GM21423 (cell line): ENCODE data around the gene KRT16.
"Not testable (repeated sequence)": the region's sequence is repeated elsewhere in the genome, so short reads cannot be mapped to it uniquely, and the experiment has no call there.

Experiments used
- ATAC-seq: cut with Tn5 transposase; IDR thresholded peaks from one replicate; pipeline ENCODE4 v1.9.1; 2021; ENCODE audit warnings: mild to moderate bottlenecking, moderate library complexity; ENCODE audit not compliant: unreplicated experiment

Gene KRT16

DNA sequence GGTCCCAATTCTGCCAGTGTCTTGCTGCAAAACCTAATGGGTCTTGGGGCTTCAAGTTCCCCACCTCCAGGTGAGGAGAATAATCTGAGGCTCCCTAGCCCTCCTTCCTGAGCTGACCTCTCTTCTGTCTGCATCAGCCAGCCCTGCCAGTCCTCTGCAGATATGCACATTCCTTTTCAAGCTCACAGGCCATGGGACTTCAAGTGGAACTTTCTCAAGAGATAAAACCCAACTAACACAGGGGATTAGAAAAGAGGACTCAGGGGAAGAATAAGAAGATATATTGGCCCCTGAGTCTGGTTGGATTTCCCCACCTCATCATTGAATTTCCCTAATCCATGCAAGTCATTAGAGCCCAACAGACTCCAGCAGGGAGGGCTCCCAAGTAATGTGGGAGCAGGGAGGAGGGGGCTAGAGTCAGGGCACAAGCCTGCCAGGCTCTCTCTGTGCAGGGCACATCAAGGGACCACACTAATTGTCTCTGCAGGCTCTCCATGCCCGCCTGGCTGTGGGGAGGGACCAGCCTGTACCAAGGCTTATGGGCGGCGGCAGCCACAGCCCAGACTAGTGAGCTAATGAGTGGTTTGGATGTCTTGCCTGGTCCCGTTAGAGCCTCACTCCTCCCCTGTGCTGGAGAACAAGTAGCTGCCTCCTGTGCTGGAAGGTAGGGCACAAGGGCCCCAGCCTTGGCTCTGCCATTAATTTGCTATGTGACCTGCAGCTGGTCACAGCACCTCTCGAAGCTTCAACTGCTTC, 27.1 kb downstream of the KRT16 start:
- ATAC-seq = no peak

DNA sequence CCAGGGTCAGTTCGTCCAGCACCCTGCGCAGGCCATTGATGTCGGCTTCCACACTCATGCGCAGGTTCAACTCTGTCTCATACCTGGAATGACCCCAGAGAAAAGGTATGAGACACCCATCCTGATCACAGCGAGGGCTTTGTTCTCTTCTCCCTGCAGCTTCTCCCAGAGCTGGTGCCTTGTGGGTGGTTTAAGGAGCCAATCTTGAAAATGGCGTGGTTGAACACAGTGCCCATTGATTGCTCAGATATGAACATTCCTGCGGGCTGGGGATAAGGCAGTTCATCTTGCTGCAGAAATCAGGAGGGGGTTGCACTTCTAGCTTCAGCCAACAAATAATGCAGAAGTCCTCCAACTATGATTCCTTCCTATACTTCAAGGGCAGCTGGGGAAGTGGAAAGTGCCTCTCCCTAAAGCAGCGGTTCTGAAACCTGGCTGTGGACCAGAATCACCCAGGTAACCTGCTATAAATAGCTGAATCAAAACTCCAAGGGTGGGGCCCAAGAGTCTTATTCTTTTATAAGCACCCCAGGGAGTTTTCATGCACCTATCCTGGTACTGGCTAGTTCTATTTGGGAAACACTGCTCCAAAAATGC, 28.1 kb downstream of the KRT16 start:
- not testable (repeated sequence) for ATAC-seq

DNA sequence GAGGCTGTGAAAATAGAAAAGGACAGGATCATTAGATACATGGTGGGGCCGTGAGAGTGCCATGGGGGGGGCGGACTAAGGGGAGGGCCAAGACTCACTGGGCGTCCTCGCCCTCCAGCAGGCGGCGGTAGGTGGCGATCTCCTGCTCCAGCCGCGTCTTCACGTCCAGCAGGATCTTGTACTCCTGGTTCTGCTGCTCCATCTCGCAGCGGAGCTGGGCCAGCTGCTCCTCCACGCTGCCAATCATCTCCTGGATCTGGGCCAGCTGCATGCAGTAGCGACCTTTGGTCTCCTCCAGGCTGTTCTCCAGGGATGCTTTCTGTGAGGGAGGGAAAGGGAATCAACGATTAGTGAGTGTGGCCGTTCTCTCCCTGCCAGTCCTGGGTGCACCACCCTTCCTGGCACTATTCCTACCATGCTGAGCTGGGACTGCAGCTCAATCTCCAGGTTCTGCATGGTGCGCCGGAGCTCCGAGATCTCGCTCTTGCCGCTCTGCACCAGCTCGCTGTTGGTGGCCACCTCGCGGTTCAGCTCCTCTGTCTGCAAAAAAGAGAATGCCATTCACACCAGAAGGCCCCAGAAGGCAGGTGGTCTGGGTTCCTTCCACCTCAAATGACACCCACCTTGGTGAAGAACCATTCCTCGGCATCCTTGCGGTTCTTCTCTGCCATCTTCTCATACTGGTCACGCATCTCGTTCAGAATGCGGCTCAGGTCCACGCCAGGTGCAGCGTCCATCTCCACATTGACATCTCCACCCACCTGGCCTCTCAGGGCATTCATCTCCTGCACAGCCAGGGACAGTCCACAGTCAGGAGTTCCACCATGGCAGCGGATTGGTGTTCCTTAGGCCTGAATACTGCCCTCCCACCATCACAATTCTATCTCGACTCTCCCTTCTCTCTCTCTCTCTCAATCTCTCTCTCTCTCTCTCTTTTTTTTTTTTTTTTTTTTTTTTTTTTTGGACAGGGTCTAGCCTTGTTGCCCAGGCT, 29.1 kb downstream of the KRT16 start:
- ATAC-seq = no peak

DNA sequence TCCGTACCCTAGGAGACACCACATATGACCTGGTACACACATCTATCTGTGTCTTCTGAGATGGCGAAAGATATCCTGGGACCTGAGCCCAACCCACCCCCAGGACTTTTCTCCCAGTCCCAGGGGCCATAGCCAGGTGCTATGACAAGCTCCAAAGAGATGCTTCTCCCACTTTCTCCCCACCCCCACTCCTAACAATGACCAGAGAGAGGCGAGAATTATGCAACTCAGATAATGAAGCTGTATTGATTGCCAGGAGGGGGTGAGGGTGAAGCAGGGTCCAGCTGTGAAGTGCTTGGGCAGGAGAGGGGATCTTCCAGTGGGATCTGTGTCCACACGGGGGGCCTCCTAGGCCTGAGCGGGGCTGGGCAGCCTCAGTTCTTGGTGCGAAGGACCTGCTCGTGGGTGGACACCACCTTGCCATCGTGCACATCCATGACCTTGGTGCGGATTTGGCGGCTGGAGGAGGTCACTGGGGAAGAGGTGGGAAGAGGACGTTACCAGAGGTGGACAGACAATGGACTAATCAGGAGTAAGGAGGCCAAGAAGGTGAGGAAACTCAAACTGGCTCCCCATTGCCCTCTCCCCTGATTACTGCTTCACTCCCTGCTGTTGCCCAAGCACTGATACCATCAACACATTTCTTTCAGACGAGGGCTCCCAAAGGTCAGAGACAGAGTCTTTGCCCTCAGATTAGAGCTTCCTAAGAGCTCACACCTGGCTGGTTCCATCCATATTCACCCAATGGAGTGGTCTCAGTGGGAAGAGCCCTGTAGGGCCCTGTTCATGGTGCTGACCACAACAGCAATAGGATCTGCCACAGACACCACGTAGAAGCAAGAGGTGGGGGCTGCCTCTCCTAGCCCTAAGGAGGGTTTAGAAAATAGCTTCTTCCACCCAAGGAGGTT, 30.3 kb downstream of the KRT16 start:
- ATAC-seq = not testable (repeated sequence)

DNA sequence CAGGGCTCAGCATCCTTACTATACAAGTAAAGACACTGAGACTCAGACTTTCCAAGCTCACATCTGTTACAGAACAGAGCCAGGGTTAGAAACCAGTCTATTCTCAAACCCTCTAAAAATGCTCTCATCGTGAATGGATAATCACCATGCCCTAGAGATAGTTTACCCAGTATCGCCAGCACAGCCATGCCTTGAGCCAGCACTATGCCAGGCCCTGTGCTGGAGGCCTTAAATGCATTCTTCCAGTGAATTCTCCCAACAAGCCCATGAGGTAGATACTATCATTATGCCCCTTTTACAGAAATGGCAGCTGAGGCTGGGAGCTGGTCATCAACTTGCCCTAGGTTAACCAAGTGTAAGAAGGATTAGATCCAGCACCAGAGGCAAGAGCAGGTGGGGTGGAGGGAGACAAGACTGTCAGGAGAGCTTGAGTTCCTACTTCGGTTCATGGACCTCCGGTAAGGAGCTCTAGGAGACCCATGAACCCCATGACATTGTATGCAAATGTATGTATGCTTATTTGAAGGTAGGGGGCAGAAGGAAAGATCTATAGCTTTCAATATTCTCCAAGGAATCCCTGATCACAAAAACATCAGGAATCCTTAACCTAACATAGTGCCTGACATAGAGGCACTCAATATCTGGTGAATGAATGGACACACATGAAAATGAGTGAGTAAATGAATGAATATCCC, 31.1 kb downstream of the KRT16 start:
- no peak for ATAC-seq

DNA sequence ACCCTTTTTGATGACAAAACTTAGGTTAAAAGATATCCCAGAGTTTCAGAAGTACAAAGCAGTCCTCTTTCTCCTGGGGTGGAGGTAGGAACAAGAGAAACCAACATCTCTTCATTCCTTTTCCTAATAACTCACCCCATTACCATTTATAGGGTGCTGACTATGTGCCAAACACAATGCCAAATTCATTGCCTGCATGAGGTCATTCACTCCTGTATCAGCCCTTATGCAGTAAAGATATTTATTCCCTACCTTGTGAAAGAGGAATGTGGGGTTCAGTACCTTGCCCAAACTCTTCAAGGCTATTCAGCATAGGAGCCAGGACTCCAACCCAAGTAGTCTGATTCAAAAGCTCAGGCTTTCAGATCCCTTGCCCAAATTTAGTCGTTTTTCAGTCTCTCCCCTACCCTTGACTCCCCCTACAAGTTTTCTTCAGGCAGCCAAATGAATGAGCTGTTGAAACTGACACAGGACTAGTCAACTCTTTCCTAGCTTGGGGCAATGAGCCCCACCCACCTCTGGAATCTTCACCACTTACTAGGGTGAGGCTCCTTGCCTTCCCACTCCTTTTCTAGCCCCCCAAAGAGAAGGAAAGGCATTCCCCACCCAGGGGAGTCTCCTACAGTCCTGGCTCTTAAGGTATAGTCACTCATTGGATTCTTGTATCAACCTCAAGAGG, 31.7 kb downstream of the KRT16 start:
- no peak for ATAC-seq

DNA sequence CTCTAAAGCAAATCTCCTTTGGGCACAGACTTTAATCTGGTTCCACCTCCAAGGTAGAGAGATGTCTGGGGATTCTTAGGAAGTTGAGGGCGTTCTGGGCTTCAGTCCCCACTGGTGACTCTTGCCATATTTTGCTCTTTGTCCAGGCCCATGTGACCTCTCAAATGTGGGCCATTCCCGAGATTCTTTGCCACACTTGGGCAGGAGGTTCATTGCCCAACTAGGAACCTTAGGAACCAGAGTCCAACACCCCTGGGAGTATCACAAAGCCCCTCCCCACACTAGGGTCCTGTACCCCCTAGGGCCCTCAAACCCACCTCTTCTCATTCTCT, 32.4 kb downstream of the KRT16 start:
- no peak for ATAC-seq

DNA sequence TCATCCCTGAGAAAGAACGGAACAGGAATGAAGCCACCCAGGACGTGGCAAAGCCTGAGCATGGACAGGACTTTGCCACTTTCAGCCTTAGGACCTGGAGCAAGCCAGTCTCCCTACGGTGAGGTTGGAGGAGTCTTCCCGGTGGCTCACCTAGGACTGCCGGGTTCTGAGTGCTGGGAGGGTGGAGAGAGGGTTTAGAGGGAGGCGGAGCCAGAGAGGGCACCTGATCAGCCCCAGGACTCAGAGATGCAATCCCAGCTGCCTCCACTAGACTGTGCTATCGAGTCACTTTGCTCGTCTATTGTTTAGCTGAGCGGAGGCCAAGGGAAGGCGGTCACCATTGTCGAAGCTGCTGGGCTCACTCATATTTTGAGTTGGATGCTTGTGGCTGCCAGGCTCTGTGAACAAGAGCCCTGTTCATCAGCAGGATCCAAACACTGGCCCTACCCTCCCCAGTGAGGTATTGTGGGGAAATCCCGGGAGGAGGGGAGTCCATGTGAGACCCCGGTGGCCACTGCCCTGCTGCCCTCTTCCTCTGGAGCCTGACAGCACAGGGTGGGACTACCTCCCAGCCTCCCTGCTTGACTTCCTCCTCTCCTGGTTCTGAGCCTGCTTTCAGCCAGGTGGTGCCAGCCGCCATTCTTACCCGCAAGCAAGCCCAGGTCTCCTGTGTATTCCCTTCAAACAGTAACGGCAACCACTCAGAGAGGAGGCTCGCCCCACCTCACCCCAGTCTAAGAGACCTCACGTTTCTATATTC, 32.9 kb downstream of the KRT16 start:
- ATAC-seq = no peak

DNA sequence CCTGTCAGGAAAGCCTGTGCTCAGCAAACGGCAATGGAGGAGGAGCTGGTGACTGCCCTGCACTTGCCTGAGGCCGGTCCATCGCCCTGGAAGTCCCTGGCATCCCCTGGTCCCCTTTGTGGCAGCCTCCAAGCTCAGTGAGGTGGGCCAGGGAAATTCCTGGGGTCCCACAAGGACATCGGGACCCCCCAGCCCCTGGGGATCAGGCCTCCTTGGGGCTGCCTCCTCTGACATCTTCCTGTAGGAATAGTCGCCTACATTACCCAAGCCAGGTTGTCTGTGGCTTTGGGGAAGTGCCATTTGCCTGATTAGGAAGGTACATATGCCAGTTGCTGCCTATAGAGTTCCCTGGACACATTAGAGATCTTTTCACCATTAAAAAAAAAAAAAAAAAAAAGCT, 33.6 kb downstream of the KRT16 start:
- ATAC-seq = no peak

DNA sequence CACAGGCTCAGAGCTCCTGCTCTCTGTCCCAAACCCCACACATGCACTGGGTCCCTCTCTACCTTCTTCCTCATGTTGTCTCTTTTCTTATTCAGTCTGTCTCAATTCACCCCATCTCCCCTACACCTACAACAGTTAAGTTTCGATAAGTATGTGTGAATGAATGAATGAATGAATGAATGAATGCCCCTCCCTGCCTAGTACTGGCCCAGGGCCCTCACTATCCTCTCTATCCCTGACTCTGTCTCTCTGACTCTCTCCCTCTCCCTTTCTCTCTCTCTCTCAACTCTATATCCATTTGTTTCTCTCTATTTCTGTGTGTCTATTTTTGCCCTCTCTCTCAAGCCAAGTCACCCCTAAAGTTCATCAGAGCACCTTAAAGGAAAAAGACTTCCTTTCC, 34.0 kb downstream of the KRT16 start:
- no peak for ATAC-seq

DNA sequence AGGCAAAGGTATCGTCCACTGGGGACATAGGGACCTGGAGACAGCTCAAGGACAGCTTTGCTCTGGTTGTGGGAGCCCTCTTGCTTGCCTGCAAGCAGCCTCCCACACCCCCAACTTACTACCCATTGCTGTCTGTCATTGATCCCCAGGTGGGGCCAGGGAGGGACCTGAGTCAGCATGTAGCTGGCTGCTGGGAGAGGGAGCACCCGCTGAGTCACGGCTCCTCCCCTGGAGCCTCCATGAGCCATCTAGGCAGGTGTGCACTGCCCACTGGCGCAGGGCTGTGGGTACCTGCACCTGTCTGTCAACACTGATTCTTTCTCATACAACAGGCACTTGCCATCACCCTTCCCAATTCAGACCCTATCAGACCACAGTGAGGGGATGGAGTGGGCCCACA, 35.8 kb downstream of the KRT16 start:
- ATAC-seq = not testable (repeated sequence)

DNA sequence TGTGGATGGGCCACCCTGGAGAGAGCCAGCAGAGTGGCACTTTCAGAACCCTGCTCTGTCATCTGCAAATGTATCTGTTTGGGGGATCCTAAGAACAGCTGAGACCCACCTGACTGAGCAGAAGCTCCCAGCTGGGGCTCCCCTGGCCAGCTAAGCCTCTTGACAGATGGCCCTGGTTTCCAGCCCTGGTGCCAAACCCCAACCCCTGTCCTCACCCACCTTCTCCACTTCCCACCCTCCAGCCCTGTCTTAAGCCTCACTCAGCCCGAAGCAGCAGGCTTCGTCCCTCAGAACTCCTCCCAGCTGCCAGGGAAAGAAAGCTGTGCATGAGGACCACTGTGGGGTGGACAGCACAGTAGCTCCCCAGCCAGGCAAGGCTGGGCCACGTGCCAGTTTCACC, 37.2 kb downstream of the KRT16 start:
- ATAC-seq = no peak

DNA sequence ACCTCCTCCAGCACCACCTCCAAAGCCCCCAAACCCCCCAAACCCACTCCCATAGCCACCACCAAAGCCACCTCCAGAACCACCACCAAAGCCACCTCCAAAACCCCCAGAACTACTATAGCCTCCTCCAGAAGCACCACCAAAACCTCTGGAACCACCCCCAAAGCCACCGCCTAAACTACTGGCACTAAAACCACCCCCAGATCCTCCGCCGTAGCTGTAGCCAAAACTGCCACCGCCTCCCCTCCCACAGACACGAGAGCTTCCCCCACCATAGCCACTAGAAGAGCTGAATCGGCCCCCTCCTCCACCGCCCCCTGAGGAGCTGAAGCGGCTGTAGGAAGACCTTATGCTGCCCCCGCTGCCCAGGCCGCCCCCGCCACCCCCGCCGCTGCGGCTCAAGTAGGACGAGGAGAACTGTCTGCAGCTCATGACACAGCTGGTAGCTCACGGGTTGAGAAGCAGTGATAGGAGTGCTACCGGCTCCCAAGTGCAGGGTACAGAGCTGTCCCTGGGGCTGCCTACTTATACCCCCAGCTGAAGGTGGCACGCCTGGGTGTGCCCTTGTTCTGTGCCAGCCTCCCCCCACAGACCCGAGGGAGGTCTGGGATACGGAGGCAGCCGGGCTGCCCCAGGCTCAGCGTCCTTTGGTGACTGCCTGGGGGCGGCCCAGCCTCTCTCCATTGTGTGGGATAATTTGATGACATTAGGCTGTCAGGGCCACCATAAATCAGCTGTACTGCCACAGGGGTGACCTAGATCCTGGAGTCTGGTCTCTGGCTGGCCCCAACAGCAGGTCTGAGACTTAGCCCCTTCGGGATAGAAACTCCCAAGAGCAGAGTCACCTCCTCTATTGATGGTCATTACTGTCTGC, 40.8 kb downstream of the KRT16 start, which contains the start of gene KRT9:
KRT9 (minus strand) TSS at position 499 of the 874 bp plus-strand sequence; CDS start at position 432, 67 bp downstream.
- no peak for ATAC-seq

DNA sequence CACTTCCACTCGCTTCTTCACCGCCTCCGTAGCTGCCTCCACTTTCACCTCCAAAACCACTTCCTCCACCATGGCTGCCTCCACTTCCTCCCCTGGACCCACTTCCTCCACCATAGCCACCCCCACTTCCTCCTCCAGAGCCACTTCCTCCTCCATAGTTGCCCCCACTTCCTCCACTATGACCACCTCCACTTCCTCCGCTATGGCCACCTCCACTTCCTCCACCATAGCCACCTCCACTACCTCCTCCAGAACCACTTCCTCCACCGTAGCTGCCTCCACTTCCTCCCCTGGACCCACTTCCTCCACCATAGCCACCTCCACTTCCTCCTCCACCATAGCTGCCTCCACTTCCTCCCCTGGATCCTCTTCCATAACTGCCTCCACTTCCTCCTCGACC, 45.2 kb downstream of the KRT16 start:
- no peak for ATAC-seq

DNA sequence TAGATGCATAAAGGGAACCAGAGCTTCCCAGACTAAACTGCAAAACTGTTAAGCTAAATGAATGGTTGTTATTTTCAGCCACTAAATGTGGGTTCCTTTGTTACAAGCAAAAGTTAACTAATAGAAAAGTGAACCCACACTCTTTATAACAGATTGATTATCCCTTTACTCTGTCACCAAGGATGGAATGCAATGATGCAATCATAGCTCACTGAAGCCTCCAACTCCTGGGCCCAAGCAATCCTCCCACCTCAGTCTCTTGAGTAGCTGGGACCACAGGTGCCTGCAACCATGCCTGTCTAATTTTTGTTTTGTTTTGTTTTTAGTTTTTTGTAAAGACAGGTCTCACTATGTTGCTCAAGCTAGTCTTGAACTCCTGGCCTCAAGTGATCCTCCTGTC, 47.2 kb downstream of the KRT16 start:
- no peak for ATAC-seq

DNA sequence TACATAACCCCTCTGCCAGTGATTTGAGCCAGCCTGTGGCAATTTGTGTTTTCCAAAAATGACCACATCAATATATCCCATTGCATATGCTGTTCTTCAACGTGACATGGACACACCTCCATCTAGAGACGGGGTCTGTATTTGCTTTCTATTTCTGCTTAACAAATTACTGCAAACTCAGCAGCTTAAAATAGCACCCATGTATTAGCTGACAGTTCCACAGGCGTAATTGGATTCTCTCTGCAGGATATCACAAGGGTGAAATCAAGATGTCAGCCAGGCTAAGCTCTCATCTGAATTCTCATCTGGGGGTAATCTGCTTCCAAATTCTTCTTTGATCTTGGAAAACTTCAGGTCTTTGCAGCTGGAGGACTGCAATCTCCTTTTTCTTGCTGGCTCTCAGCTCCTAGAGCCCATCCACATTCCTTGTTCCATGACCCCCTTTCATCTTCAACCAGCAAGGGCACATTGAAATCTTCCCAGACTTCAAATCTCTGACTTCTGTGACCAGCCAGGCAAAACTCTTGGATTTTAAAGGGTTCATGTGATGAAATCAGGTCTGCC, 48.9 kb downstream of the KRT16 start:
- no peak for ATAC-seq

DNA sequence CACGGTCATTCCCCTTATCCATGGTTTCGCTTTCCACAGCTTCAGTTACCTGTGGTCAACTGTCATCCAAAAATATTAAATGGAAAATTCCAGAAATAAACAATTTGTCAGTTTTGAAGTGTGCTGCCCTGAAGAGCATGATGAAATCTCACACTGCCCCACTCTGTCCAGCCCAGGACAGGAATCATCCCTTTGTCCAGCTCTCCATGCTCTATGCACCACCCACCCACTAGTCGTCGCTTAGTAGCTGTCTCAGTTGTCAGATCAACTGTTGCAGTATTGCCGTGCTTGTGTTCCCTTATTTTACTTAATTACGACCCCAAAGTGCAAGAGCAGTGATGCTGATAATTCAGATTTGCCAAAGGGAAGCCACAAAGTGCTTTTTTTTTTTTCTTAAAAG, 51.0 kb downstream of the KRT16 start:
- no peak for ATAC-seq
